Bronchial epithelial cell (primary cell): ENCODE measurements around the gene NSMCE1. TPM values are rescaled to one million over a fixed set of nuclear protein-coding genes. Genes with fewer than 3 reads are reported as not detected.

Experiments used
- DNase-seq: peaks from one replicate; pipeline ENCODE4 v3.0.0-alpha.2; 2010; ENCODE audit warnings: low read depth
- FAIRE-seq: peaks from 2 replicates; lab custom pipeline; 2011; peaks lifted over from hg19 to GRCh38; lab: Jason Lieb, UNC
- H3K27me3 ChIP-seq: 2 replicates; pipeline ENCODE4 v1.5.1; 2011; ENCODE audit warnings: low read length; ENCODE audit not compliant: control insufficient read depth, insufficient read depth
- H3K36me3 ChIP-seq: 2 replicates; pipeline ENCODE4 v1.5.1; 2011; ENCODE audit warnings: low read length; ENCODE audit not compliant: control insufficient read depth, insufficient read depth
- H3K4me3 ChIP-seq: 2 replicates; pipeline ENCODE4 v1.5.1; 2011; ENCODE audit warnings: mild to moderate bottlenecking, low read depth, low read length, control low read depth
- total RNA-seq: library from RNA; depleted of rRNA; stranded (reverse); fragments of >200 nt; gene quantifications from 2 replicates; pipeline ENCODE4 v1.2.1, GENCODE V29; 2014
- TF ChIP-seq, protein P1 (sequence below): IDR thresholded peaks from 2 replicates; pipeline ENCODE4 v1.5.1; 2011; ENCODE audit warnings: mild to moderate bottlenecking, moderate library complexity, low read length, control low read depth, inconsistent platforms; ENCODE audit not compliant: insufficient read depth, severe bottlenecking

Gene NSMCE1
- total RNA-seq, 1 donor from 2014 or later: 111 TPM

DNA sequence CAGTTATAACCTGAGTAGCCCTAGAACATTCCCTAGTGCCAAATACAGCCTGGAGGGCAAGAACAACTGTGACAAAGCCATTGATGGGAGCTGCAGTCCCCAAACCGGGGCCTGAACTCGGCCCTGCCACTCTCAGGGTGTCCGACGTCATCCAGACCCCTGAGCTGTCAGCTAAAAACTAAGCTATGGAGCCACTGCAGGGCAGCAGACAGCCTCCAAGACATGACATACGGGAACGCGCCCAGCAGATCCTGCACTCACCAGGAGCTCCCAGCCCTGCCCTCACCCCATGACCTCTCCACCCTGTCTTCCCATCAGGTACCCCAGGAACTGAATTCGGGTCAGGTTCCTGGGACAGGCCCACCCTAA, 36.9 kb downstream of the NSMCE1 start:
- FAIRE-seq: no peak
- TF ChIP-seq, protein P1, sequence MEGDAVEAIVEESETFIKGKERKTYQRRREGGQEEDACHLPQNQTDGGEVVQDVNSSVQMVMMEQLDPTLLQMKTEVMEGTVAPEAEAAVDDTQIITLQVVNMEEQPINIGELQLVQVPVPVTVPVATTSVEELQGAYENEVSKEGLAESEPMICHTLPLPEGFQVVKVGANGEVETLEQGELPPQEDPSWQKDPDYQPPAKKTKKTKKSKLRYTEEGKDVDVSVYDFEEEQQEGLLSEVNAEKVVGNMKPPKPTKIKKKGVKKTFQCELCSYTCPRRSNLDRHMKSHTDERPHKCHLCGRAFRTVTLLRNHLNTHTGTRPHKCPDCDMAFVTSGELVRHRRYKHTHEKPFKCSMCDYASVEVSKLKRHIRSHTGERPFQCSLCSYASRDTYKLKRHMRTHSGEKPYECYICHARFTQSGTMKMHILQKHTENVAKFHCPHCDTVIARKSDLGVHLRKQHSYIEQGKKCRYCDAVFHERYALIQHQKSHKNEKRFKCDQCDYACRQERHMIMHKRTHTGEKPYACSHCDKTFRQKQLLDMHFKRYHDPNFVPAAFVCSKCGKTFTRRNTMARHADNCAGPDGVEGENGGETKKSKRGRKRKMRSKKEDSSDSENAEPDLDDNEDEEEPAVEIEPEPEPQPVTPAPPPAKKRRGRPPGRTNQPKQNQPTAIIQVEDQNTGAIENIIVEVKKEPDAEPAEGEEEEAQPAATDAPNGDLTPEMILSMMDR: no peak
- H3K36me3 ChIP-seq: peaks cover 18% of the 10 kb centered on the region

DNA sequence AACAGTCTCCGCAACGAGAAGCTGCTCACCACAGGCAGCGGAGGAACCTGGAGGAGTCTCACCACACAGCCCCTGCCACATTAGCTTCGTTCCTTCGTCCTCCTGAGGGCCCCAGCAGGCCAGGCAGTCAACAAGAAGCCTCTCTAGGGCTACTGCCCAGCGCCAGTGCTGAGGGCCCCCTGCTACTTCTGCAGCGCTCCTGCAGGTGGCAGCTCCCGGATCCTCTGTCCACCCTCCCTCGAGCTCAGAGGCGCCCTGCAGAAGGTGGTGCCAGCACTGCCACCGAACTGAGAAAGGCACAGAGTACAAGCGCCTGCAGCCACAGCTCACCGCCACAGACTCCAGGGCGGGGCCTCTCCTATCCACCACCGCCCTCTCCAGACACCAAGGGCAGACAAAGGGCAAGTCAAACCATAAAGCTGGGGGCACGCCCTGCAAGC, 38.0 kb downstream of the NSMCE1 start:
- FAIRE-seq: no peak
- TF ChIP-seq, protein P1: no peak
- Histone ChIP-seq H3K36me3 (peaks cover 18% of the 10 kb centered on the region), H3K4me3 (no peak overlapping the region), H3K27me3 (no peaks in the 10 kb centered on the region)
- DNase-seq: no peak

More for the DNA sequence above, 36.9 kb downstream of the NSMCE1 start:
- DNase-seq: no peak
- Histone ChIP-seq H3K27me3 (no peaks in the 10 kb centered on the region), H3K4me3 (no peak overlapping the region)

DNA sequence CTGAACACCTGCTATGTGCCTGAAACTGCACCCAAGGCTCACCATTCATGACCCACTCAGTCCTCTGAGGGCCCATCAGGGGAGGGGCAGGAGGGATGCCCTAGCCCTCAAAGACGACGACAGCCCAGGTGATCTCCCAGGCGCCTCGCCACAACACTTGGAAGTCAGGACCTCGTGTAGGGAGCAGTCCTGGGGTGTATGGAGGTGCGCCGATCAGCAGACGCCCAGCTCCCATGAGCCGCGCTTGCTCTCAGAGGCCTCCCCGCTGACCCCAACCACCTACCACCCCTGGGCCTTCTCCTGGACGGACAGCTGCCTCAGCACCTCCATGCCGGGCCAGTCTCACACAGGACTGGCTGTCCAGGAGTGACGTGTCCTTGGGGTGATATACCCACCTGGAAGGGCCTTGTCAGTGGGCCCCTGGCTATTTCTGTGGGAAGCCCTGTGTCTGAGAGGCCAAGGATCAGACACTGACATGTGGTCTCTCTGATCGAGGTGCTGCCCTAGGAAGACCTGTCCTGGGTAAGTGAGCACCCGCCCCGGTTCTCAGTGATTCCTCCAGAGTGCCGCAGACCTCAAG, 38.6 kb downstream of the NSMCE1 start:
- no peak overlapping the region for H3K4me3 ChIP-seq
- TF ChIP-seq, protein P1: no peak
- H3K36me3 ChIP-seq: peaks cover 18% of the 10 kb centered on the region
- FAIRE-seq: no peak
- no peak for DNase-seq
- no peaks in the 10 kb centered on the region for H3K27me3 ChIP-seq

DNA sequence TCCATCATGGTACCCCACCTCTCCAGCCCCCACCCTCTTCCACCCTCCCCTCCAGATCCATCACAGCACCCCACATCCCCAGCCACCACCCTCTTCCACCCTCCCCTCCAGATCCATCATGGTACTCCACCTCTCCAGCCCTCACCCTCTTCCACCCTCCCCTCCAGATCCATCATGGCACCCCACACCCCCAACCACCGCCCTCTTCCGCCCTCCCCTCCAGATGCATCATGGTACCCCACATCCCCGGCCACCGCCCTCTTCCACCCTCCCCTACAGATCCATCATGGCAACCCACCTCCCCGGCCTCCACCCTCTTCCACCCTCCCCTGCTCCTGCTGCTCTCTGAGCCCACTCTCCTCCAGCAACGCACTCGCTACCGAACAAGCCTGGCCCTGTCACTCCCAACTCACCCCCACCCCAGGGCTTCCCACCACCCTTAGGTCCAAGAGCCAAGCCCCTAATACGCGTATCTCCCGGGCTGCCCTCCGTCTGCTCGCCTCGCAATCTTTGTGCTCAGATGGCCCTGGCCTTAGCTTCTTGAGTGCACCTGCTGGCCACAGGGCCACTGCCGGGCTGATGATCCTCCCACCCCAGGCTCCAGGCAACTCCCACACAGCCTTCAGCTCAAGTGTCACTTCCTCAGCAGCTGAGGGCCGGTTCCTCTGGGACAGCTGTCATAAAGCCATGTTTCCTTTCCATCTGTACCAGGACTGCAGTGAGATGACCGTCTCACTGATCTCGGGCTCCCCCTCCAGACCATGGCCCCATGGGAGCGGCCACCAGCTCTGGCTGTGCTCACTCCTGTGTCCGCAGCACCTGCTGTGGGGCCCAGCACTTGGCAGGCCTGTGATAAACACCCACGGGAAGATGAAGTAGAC, 39.7 kb downstream of the NSMCE1 start:
- no peak overlapping the region for H3K4me3 ChIP-seq
- FAIRE-seq: no peak
- DNase-seq: no peak
- H3K36me3 ChIP-seq: peaks cover 15% of the 10 kb centered on the region
- no peaks in the 10 kb centered on the region for H3K27me3 ChIP-seq
- TF ChIP-seq, protein P1: no peak

DNA sequence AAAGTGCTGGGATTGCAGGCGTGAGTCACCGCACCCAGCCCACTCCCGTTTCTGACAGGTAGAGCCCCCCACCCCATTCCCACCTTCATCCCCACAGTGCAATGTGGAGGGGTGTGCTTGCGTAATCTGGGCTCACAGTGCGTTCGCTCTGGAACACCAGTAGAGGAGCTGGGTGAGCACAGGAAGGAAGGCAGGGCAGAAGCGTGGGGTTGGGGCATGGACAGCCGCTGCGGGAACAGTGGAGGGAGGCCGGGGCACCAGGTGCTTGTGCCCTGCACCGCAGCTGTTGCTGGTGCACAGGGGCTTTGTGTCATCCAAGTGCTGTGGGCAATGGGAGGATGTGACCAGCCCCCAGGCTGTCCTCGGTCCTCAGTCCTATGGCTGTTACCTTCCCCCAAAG, 40.5 kb downstream of the NSMCE1 start:
- H3K4me3 ChIP-seq: no peak overlapping the region
- peaks cover 16% of the 10 kb centered on the region for H3K36me3 ChIP-seq
- TF ChIP-seq, protein P1: no peak
- FAIRE-seq (no peak), DNase-seq (no peak)
- no peaks in the 10 kb centered on the region for H3K27me3 ChIP-seq
